Neural crest cell (in vitro differentiated cells): Measurements from ENCODE around the gene EPN1. TPM values are rescaled to one million over a fixed set of nuclear protein-coding genes. Genes with fewer than 3 reads are reported as not detected.

ENCODE experiments used
- DNase-seq: peaks from one replicate; pipeline ENCODE4 v3.0.0; 2021; ENCODE audit warnings: low read depth, mixed read lengths, low spot score
- H3K27ac Mint-ChIP-seq: one replicate; pipeline ENCODE4 v1.8.0; 2021; ENCODE audit warnings: mild to moderate bottlenecking, mixed read lengths; ENCODE audit not compliant: unreplicated experiment
- H3K27me3 Mint-ChIP-seq: 2 replicates; pipeline ENCODE4 v1.8.0; 2021; ENCODE audit warnings: low read depth, mild to moderate bottlenecking, mixed read lengths
- H3K36me3 Mint-ChIP-seq: 2 replicates; pipeline ENCODE4 v1.8.0; 2021; ENCODE audit warnings: low read depth, mild to moderate bottlenecking, mixed read lengths
- H3K4me1 Mint-ChIP-seq: 2 replicates; pipeline ENCODE4 v1.8.0; 2021; ENCODE audit warnings: mixed read lengths
- H3K4me3 Mint-ChIP-seq: one replicate; pipeline ENCODE4 v1.8.0; 2021; ENCODE audit warnings: mild to moderate bottlenecking, mixed read lengths
- H3K9me3 Mint-ChIP-seq: 2 replicates; pipeline ENCODE4 v1.8.0; 2021; ENCODE audit warnings: mixed read lengths
- total RNA-seq: library from RNA; stranded (reverse); gene quantifications from 2 replicates; pipeline ENCODE4 v1.2.1, GENCODE V29; 2021
- TF ChIP-seq, protein P1 (sequence below): fragments of 200-600 bp; sonication (generic); conservative IDR thresholded peaks from 2 replicates; pipeline ENCODE4 v1.5.0; 2021; ENCODE audit warnings: antibody characterized with exemption, mild to moderate bottlenecking

Gene EPN1
- total RNA-seq, 1 donor from 2014 or later = 129 TPM

GRCh38 chr19:55703790-55704215 is 28.8 kb downstream of the EPN1 start:
- peak; percentile 32 for DNase-seq
- H3K36me3 Mint-ChIP-seq = peaks cover 23% of the 10 kb centered on the region
- peaks cover 6% of the 10 kb centered on the region for H3K9me3 Mint-ChIP-seq
- H3K27me3 Mint-ChIP-seq = peaks cover 14% of the 10 kb centered on the region
- peaks cover 6% of the 10 kb centered on the region for H3K4me1 Mint-ChIP-seq
- TF ChIP-seq, protein P1, sequence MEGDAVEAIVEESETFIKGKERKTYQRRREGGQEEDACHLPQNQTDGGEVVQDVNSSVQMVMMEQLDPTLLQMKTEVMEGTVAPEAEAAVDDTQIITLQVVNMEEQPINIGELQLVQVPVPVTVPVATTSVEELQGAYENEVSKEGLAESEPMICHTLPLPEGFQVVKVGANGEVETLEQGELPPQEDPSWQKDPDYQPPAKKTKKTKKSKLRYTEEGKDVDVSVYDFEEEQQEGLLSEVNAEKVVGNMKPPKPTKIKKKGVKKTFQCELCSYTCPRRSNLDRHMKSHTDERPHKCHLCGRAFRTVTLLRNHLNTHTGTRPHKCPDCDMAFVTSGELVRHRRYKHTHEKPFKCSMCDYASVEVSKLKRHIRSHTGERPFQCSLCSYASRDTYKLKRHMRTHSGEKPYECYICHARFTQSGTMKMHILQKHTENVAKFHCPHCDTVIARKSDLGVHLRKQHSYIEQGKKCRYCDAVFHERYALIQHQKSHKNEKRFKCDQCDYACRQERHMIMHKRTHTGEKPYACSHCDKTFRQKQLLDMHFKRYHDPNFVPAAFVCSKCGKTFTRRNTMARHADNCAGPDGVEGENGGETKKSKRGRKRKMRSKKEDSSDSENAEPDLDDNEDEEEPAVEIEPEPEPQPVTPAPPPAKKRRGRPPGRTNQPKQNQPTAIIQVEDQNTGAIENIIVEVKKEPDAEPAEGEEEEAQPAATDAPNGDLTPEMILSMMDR = peak; percentile 61
- no peak overlapping the region for H3K4me3 Mint-ChIP-seq
- no peak overlapping the region for H3K27ac Mint-ChIP-seq

DNA sequence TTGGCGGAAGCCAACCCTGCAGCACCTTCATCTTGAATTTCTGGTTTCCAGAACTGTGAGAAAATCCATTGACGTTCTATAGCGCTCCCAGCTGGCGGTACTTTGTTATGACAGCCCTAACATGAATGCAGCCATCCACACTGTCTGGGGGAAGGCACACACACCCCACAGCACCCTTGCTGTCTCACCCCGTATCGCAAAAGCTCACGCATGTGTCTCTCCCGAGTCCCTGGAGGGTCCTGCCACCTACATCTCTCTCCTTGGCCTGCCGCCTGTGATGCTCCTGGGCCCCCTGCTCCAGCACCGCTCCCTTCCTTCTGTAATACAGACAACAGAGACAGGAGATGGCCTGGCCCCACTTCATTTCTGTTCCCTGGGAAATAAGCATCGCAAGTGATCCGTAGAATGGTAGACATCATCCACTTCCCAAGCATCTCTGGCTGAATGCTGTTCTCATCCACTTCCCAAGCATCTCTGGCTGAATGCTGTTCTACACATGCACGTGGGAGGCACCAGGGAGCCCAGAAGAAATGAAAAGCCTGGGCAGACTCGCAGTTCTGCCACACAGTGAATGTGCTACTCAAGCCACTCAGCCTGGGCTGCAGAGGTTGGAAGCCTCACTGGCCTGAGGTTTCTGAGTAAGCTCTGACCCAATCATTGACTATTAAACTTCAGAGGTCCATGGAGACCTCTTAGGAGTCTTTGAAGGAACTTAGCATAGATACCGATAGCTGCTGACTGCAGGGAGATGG is 29.6 kb downstream of the EPN1 start:
- peaks cover 6% of the 10 kb centered on the region for H3K4me1 Mint-ChIP-seq
- TF ChIP-seq, protein P1 = no peak
- no peak overlapping the region for H3K4me3 Mint-ChIP-seq
- no peak for DNase-seq
- peaks cover 18% of the 10 kb centered on the region for H3K27me3 Mint-ChIP-seq
- peaks cover 23% of the 10 kb centered on the region for H3K36me3 Mint-ChIP-seq
- H3K27ac Mint-ChIP-seq = no peak overlapping the region
- peaks cover 6% of the 10 kb centered on the region for H3K9me3 Mint-ChIP-seq

DNA sequence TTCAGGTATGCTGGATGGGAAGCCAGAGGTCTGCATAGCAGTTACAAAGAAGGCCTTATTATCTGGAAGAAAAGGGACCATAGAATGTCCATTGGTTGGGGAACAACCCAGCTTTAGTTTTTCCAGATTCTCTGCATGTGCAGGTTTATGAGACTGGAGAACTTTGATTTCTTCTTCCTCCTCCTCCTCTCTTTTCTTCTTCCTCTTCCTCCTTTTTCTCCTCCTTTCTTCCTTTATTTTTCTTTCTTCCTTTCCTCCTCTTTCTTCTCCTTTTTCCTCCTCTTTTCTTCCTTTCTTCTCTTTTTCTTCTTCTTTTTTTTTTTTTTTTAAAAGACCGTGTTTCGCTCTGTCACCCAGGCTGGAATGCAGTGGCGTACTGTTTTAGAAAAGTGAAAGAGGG is 30.9 kb downstream of the EPN1 start:
- H3K27ac Mint-ChIP-seq = no peak overlapping the region
- H3K4me1 Mint-ChIP-seq = peaks cover 6% of the 10 kb centered on the region
- TF ChIP-seq, protein P1 = no peak
- H3K4me3 Mint-ChIP-seq = no peak overlapping the region
- peaks cover 19% of the 10 kb centered on the region for H3K36me3 Mint-ChIP-seq
- H3K27me3 Mint-ChIP-seq = peaks cover 20% of the 10 kb centered on the region
- H3K9me3 Mint-ChIP-seq = peaks cover 6% of the 10 kb centered on the region
- DNase-seq = no peak

DNA sequence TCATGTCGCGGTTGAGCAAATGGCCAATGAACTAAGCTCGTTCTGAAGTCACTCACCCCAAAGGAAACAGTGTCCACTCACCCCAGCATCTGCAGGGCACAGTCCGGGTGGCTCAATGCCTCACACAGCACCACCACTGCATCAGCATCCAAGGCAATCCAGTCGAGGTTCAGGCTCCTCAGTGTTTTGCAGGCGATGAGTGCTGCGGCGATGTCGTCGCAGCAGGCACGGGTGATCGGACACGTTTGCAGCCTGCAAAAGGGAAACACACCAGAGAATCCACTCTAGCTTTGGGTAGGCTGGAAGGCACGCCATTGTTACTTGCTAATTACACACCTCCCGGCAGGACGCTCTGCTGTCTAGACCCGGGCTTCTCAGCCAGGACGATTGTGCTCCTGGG is 36.7 kb downstream of the EPN1 start:
- peaks cover 25% of the 10 kb centered on the region for H3K27me3 Mint-ChIP-seq
- H3K4me3 Mint-ChIP-seq = no peak overlapping the region
- TF ChIP-seq, protein P1 = no peak
- H3K9me3 Mint-ChIP-seq = peaks cover 17% of the 10 kb centered on the region
- H3K27ac Mint-ChIP-seq = no peak overlapping the region
- peaks cover 10% of the 10 kb centered on the region for H3K36me3 Mint-ChIP-seq
- peaks cover 3% of the 10 kb centered on the region for H3K4me1 Mint-ChIP-seq
- no peak for DNase-seq

DNA sequence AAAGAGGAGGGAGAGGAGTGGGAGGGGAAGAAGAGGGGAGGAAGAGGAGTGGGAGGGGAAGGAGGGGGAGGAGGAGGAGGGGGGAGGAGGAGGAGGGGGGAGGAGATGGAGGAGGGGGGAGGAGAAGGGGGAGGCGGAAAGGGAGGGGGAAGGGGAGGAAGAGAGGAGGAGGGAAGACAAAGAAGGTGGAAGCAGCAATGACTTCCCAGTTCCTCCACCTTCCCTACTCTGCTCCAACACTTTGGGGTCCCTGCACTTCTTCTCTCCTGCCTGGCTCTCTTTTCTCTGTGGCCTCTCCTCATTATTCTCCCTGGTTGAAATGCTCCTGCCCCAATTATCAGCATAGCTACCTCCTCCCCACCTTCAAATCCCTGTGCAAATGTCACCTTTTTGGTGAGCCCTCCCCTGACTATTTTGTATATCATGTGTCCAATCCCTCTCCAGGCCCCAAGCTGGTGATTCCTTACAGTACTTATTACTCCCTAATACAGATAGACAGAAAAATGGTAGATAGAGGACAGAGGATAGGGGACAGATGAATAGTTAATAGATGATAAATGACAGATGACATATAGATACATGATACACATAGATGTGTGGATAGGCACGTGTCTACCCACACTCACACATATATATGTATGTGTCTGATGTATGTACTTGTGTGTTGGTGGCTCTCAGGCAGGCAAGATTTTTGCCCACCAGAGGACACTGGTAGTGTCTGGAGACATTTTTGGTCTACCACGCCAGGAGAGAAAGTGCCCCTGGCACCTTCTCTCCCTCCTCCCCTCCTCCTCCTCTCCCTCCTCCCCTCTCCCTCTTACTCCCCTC is 38.0 kb downstream of the EPN1 start:
- TF ChIP-seq, protein P1 = no peak
- Mint-ChIP-seq H3K9me3 (peaks cover 14% of the 10 kb centered on the region), H3K27me3 (peaks cover 18% of the 10 kb centered on the region)

More for the DNA sequence above, 38.0 kb downstream of the EPN1 start:
- Mint-ChIP-seq H3K4me1 (no peaks in the 10 kb centered on the region), H3K36me3 (peaks cover 7% of the 10 kb centered on the region), H3K4me3 (no peak overlapping the region), H3K27ac (no peak overlapping the region)
- no peak for DNase-seq
